ENCODE data around the gene ADCY4.

GRCh38 chr14:24364841-24365240 is 30.0 kb upstream of the ADCY4 start:
- no peak for TF ChIP-seq GATA3 (IDR thresholded peaks at IDR 0.05; ENCODE audit: low read depth, low read length)
- TF ChIP-seq GATA2 (IDR thresholded peaks at IDR 0.05; ENCODE audit: low read depth, low read length): no peak

Data from SH-SY5Y (cell line).